Epithelial cell of esophagus (primary cell): ENCODE measurements around the gene STAM2.

Experiments used
- DNase-seq: peaks from one replicate; pipeline ENCODE4 v3.0.0; 2010; ENCODE audit warnings: low read depth
- H3K4me3 ChIP-seq: 2 replicates; pipeline ENCODE4 v1.5.1; 2011; ENCODE audit warnings: mild to moderate bottlenecking, low read length, control low read depth
- TF ChIP-seq, protein P1 (sequence below): IDR thresholded peaks from 2 replicates; pipeline ENCODE4 v1.5.1; 2011; ENCODE audit warnings: low read depth, mild to moderate bottlenecking, low read length, control low read depth, inconsistent platforms; ENCODE audit not compliant: insufficient read depth; ENCODE audit errors: missing control alignments

STAM2 gene

DNA sequence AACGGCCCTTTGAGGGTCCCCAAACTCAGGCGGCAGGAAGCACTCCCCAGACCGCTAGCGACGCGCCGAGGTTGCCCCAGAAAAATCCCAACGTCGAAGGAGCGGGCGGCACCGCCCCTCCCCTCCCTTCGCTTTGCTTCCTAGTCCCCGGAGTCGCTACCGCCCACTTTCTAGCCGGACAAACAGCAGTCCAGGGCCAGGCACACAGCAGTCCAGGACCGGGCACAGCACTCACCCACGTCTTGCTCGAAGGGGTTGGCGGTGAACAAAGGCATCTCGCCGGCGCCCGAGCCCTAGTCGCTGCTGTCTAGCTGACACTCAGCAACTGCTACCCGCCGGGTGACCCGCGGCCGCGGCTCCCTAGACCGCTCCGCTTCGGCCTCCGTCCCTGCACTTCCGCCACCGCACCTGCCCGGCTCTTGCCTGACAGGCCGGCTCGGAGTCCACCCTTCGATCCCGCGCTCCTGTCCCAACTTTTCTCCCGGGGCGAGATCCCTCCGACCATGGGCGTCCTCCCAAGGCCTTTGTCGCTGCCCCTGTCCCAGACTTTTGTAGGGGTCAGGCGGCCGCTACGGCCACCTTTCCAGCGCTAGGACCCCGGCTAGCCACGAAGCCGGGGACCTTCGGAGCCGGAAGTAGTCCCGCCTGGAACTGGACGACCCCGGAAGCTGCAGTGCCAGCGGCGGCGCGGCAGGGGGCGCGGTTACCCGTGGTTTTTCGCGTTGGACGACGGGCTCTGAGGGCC lies at the start of gene STAM2:
Gene STAM2, minus strand, starts transcription at position 396 of the 745 bp plus-strand sequence. Its CDS starts 121 bp downstream, at position 275.
- peak; percentile 90 for DNase-seq
- H3K4me3 ChIP-seq: peak within 1 kb of the TSS; percentile 84
- TF ChIP-seq, protein P1, sequence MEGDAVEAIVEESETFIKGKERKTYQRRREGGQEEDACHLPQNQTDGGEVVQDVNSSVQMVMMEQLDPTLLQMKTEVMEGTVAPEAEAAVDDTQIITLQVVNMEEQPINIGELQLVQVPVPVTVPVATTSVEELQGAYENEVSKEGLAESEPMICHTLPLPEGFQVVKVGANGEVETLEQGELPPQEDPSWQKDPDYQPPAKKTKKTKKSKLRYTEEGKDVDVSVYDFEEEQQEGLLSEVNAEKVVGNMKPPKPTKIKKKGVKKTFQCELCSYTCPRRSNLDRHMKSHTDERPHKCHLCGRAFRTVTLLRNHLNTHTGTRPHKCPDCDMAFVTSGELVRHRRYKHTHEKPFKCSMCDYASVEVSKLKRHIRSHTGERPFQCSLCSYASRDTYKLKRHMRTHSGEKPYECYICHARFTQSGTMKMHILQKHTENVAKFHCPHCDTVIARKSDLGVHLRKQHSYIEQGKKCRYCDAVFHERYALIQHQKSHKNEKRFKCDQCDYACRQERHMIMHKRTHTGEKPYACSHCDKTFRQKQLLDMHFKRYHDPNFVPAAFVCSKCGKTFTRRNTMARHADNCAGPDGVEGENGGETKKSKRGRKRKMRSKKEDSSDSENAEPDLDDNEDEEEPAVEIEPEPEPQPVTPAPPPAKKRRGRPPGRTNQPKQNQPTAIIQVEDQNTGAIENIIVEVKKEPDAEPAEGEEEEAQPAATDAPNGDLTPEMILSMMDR: peak; percentile 88

GRCh38 chr2:152223977-152224376 lies 48.4 kb upstream of the STAM2 start:
- no peak overlapping the region for H3K4me3 ChIP-seq
- DNase-seq: no peak
- TF ChIP-seq, protein P1: no peak

DNA sequence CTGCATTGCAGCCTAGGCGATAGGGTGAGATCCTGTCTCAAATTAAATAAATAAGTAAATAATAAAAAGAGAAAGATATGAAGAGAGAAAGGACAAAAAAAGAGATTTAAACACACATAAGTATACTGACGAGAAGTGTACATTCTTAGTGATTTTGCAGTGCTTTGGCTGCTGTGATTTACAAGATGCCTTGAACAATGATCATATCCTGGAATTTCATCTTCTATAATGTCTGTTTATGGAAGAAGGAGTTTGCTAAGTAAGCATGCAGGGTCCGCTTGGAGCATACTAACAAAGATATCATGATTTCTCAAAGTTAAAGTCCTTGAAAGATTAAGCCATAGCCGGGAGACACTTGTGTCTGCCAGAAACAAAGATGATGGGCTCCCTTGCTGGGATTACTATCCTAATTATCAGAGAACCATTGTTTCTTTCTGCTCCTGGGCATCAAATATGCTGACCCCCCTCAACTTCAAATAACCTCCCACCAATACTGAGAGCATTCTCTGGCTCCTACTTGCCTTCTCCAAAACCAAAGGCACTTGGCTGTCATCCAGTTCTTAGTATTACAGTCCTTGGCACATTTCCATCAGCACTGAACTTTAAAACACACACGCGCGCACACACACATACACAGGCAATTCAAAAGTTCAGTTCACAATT lies 47.5 kb upstream of the STAM2 start:
- peak; percentile 75 for DNase-seq
- TF ChIP-seq, protein P1: no peak
- no peak overlapping the region for H3K4me3 ChIP-seq

DNA sequence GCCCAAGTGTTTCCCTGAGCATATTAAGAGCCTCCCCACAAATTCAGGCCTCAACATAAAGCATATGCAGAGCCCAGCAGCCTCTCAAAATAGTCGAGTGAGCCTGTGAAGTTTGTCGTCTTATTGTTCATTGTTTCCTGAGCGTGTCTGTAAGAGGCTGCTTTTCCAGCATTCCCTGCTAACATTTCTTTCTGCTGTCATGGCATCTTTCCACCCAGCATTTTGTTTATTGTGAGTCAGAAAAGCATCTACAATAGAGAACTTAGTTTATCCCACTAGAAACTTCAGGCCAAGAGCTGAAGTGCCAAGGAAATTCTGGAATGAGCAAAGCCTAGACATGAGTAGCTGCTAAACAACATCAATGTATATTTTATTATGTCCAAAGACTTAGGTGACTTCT lies 46.3 kb upstream of the STAM2 start:
- H3K4me3 ChIP-seq: no peak overlapping the region
- DNase-seq: peak; percentile 12

GRCh38 chr2:152219077-152219828 lies 43.7 kb upstream of the STAM2 start:
- TF ChIP-seq, protein P1: no peak
- DNase-seq: no peak
- no peak overlapping the region for H3K4me3 ChIP-seq

More for the DNA sequence above, 46.3 kb upstream of the STAM2 start:
- TF ChIP-seq, protein P1: no peak

- no peak overlapping the region for H3K4me3 ChIP-seq
- TF ChIP-seq, protein P1: no peak
- DNase-seq: no peak
These were observed 25.9 kb upstream of the STAM2 start for GRCh38 chr2:152201466-152201830.
